Lower leg skin (tissue), 3 donors: ENCODE results near the gene INAVA.

Experiments
- CTCF ChIP-seq, 3 donors: fragments of 450-650 bp; IDR thresholded peaks; one replicate each; pipeline ENCODE4 v1.5.1; 2016; ENCODE audit warnings: antibody characterized with exemption in 3 of 3, mild to moderate bottlenecking in 3 of 3, moderate library complexity in 2 of 3
- POLR2A ChIP-seq, 2 donors: fragments of 450-650 bp; IDR thresholded peaks; one replicate each; pipeline ENCODE4 v1.6.1; 2016 to 2017; ENCODE audit warnings: antibody characterized with exemption in 2 of 2, mild to moderate bottlenecking in 1 of 2, moderate library complexity in 1 of 2

GRCh38 chr1:200896531-200897196 lies 2.0 kb downstream of the INAVA start:
- no peak for TF ChIP-seq CTCF (IDR thresholded peaks at IDR 0.05)
- TF ChIP-seq POLR2A (IDR thresholded peaks at IDR 0.05): no peak
